Upper lobe of left lung (tissue), 4 donors: Measurements from ENCODE around the gene MYO1G.

ENCODE experiments used
- POLR2AphosphoS5 ChIP-seq, 2 donors: sonication (generic); formaldehyde crosslinking; IDR thresholded peaks; one replicate each; pipeline ENCODE4 v1.5.1; 2017; ENCODE audit warnings: antibody characterized with exemption in 2 of 2
- TF ChIP-seq, protein P1 (sequence below), 6 experiments: fragments of 450-650 bp in 4 of 6; fragments of 200-600 bp in 2 of 6; sonication (generic) in 2 of 6; IDR thresholded peaks; one replicate each; pipeline ENCODE4 v1.5.1; 2016 to 2019; ENCODE audit warnings: antibody characterized with exemption in 6 of 6

- no peak for TF ChIP-seq POLR2AphosphoS5 (IDR thresholded peaks at IDR 0.05)
- TF ChIP-seq, protein P1, sequence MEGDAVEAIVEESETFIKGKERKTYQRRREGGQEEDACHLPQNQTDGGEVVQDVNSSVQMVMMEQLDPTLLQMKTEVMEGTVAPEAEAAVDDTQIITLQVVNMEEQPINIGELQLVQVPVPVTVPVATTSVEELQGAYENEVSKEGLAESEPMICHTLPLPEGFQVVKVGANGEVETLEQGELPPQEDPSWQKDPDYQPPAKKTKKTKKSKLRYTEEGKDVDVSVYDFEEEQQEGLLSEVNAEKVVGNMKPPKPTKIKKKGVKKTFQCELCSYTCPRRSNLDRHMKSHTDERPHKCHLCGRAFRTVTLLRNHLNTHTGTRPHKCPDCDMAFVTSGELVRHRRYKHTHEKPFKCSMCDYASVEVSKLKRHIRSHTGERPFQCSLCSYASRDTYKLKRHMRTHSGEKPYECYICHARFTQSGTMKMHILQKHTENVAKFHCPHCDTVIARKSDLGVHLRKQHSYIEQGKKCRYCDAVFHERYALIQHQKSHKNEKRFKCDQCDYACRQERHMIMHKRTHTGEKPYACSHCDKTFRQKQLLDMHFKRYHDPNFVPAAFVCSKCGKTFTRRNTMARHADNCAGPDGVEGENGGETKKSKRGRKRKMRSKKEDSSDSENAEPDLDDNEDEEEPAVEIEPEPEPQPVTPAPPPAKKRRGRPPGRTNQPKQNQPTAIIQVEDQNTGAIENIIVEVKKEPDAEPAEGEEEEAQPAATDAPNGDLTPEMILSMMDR (IDR thresholded peaks at IDR 0.05), result no peak
Measured at GRCh38 chr7:44956157-44956766, 22.6 kb downstream of the MYO1G start.
